Measurements from ENCODE around the gene TCEA2. TPM values are rescaled to one million over a fixed set of nuclear protein-coding genes. Genes with fewer than 3 reads are reported as not detected.

TCEA2 gene
- polyA plus RNA-seq, 1 donor from 2014 or later, result 87.7 TPM

GRCh38 chr20:64074963-64075362 lies 12.0 kb downstream of the TCEA2 start:
- Histone ChIP-seq H3K27me3 (ENCODE audit: insufficient read depth, low read depth, low read length) (no peaks in the 10 kb centered on the region), H2AFZ (ENCODE audit: low read depth, low read length) (no peak overlapping the region), H3F3A (ENCODE audit: insufficient read depth, low read length, poor library complexity, severe bottlenecking) (no peaks in the 10 kb centered on the region), H3K79me2 (replicated peaks; ENCODE audit: insufficient read depth, low read length) (no peaks in the 10 kb centered on the region), H3K4me3 (ENCODE audit: low read length) (no peak overlapping the region), H3K36me3 (ENCODE audit: insufficient read depth, low read length) (no peaks in the 10 kb centered on the region), H3K9me2 (ENCODE audit: insufficient read depth, low read length) (no peaks in the 10 kb centered on the region), H4K20me1 (ENCODE audit: insufficient read depth) (no peaks in the 10 kb centered on the region), H3K9ac (ENCODE audit: low read length) (no peak overlapping the region), H3K27ac (ENCODE audit: low read length) (no peak overlapping the region), H3K9me3 (ENCODE audit: low read length) (no peaks in the 10 kb centered on the region), H3K4me2 (ENCODE audit: low read length) (no peak overlapping the region)
- TF ChIP-seq POLR2AphosphoS5 (IDR thresholded peaks at IDR 0.05), result no peak
- TF ChIP-seq, protein P1, sequence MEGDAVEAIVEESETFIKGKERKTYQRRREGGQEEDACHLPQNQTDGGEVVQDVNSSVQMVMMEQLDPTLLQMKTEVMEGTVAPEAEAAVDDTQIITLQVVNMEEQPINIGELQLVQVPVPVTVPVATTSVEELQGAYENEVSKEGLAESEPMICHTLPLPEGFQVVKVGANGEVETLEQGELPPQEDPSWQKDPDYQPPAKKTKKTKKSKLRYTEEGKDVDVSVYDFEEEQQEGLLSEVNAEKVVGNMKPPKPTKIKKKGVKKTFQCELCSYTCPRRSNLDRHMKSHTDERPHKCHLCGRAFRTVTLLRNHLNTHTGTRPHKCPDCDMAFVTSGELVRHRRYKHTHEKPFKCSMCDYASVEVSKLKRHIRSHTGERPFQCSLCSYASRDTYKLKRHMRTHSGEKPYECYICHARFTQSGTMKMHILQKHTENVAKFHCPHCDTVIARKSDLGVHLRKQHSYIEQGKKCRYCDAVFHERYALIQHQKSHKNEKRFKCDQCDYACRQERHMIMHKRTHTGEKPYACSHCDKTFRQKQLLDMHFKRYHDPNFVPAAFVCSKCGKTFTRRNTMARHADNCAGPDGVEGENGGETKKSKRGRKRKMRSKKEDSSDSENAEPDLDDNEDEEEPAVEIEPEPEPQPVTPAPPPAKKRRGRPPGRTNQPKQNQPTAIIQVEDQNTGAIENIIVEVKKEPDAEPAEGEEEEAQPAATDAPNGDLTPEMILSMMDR (IDR thresholded peaks at IDR 0.05; ENCODE audit: poor library complexity, severe bottlenecking), result no peak
- TF ChIP-seq, protein P2, sequence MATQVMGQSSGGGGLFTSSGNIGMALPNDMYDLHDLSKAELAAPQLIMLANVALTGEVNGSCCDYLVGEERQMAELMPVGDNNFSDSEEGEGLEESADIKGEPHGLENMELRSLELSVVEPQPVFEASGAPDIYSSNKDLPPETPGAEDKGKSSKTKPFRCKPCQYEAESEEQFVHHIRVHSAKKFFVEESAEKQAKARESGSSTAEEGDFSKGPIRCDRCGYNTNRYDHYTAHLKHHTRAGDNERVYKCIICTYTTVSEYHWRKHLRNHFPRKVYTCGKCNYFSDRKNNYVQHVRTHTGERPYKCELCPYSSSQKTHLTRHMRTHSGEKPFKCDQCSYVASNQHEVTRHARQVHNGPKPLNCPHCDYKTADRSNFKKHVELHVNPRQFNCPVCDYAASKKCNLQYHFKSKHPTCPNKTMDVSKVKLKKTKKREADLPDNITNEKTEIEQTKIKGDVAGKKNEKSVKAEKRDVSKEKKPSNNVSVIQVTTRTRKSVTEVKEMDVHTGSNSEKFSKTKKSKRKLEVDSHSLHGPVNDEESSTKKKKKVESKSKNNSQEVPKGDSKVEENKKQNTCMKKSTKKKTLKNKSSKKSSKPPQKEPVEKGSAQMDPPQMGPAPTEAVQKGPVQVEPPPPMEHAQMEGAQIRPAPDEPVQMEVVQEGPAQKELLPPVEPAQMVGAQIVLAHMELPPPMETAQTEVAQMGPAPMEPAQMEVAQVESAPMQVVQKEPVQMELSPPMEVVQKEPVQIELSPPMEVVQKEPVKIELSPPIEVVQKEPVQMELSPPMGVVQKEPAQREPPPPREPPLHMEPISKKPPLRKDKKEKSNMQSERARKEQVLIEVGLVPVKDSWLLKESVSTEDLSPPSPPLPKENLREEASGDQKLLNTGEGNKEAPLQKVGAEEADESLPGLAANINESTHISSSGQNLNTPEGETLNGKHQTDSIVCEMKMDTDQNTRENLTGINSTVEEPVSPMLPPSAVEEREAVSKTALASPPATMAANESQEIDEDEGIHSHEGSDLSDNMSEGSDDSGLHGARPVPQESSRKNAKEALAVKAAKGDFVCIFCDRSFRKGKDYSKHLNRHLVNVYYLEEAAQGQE (IDR thresholded peaks at IDR 0.05; ENCODE audit: borderline replicate concordance), result no peak
- TF ChIP-seq SMC3 (conservative IDR thresholded peaks at IDR 0.05; ENCODE audit: poor library complexity), result no peak
- no peak for TF ChIP-seq EP300 (conservative IDR thresholded peaks at IDR 0.05; ENCODE audit: poor library complexity, severe bottlenecking)
- TF ChIP-seq RAD21 (conservative IDR thresholded peaks at IDR 0.05), result no peak
- TF ChIP-seq TAF1 (IDR thresholded peaks at IDR 0.05; ENCODE audit: low read depth), result no peak
- no peak for TF ChIP-seq EZH2 (IDR thresholded peaks at IDR 0.05; ENCODE audit: borderline replicate concordance, insufficient read depth, low read length, poor library complexity, severe bottlenecking)

DNA sequence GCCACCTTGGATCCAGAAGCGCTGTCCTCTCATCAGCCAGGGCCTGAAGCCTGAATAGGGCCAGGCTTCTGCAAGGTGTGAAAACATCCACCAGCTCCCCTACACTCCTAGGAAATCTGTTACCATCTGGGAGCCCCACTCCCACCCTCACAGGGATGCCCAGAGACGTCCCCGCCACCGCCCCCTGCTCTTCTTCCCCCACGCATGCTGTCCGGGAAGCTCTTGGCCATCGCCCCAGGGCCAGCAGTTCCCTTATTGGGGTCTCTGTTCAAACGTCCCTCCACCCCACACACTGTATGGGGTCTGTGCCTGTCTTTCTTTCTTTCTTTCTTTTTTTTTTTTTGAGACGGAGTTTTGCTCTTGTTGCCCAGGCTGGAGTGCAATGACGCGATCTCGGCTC lies 12.6 kb downstream of the TCEA2 start:
- H3K4me2 ChIP-seq (ENCODE audit: low read length), result no peak overlapping the region
- TF ChIP-seq, protein P2 (IDR thresholded peaks at IDR 0.05; ENCODE audit: borderline replicate concordance), result no peak
- TF ChIP-seq, protein P1 (IDR thresholded peaks at IDR 0.05; ENCODE audit: poor library complexity, severe bottlenecking), result no peak
- TF ChIP-seq EP300 (conservative IDR thresholded peaks at IDR 0.05; ENCODE audit: poor library complexity, severe bottlenecking), result no peak
- TF ChIP-seq RAD21 (conservative IDR thresholded peaks at IDR 0.05), result no peak
- no peak for TF ChIP-seq SMC3 (conservative IDR thresholded peaks at IDR 0.05; ENCODE audit: poor library complexity)
- no peak for TF ChIP-seq POLR2AphosphoS5 (IDR thresholded peaks at IDR 0.05)
- TF ChIP-seq MXI1 (conservative IDR thresholded peaks at IDR 0.05; ENCODE audit: poor library complexity, severe bottlenecking), result no peak
- TF ChIP-seq TAF1 (IDR thresholded peaks at IDR 0.05; ENCODE audit: low read depth), result no peak
- no peak for TF ChIP-seq EZH2 (IDR thresholded peaks at IDR 0.05; ENCODE audit: borderline replicate concordance, insufficient read depth, low read length, poor library complexity, severe bottlenecking)
- no peaks in the 10 kb centered on the region for H3K79me2 ChIP-seq (replicated peaks; ENCODE audit: insufficient read depth, low read length)
- no peak overlapping the region for H2AFZ ChIP-seq (ENCODE audit: low read depth, low read length)
- no peaks in the 10 kb centered on the region for H4K20me1 ChIP-seq (ENCODE audit: insufficient read depth)
- peaks cover 4% of the 10 kb centered on the region for H3K27me3 ChIP-seq (ENCODE audit: insufficient read depth, low read depth, low read length)
- H3K27ac ChIP-seq (ENCODE audit: low read length), result no peak overlapping the region
- no peak overlapping the region for H3K4me3 ChIP-seq (ENCODE audit: low read length)
- H3F3A ChIP-seq (ENCODE audit: insufficient read depth, low read length, poor library complexity, severe bottlenecking), result no peaks in the 10 kb centered on the region
- no peaks in the 10 kb centered on the region for H3K9me2 ChIP-seq (ENCODE audit: insufficient read depth, low read length)
- no peaks in the 10 kb centered on the region for H3K9me3 ChIP-seq (ENCODE audit: low read length)
- H3K36me3 ChIP-seq (ENCODE audit: insufficient read depth, low read length), result no peaks in the 10 kb centered on the region
- H3K9ac ChIP-seq (ENCODE audit: low read length), result no peak overlapping the region
